Measurements from ENCODE around the gene OR2M3.

GRCh38 chr1:248215880-248216279 lies 18.8 kb downstream of the OR2M3 start:
- TF ChIP-seq EZH2phosphoT487 (conservative IDR thresholded peaks at IDR 0.05; ENCODE audit: low read length): no peak
- TF ChIP-seq, protein P1, sequence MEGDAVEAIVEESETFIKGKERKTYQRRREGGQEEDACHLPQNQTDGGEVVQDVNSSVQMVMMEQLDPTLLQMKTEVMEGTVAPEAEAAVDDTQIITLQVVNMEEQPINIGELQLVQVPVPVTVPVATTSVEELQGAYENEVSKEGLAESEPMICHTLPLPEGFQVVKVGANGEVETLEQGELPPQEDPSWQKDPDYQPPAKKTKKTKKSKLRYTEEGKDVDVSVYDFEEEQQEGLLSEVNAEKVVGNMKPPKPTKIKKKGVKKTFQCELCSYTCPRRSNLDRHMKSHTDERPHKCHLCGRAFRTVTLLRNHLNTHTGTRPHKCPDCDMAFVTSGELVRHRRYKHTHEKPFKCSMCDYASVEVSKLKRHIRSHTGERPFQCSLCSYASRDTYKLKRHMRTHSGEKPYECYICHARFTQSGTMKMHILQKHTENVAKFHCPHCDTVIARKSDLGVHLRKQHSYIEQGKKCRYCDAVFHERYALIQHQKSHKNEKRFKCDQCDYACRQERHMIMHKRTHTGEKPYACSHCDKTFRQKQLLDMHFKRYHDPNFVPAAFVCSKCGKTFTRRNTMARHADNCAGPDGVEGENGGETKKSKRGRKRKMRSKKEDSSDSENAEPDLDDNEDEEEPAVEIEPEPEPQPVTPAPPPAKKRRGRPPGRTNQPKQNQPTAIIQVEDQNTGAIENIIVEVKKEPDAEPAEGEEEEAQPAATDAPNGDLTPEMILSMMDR (IDR thresholded peaks at IDR 0.05; ENCODE audit: insufficient read depth, low read length, poor library complexity, severe bottlenecking): no peak
